Ishikawa (cell line): ENCODE results near the gene DIAPH3.

Experiments
- CEBPB ChIP-seq: IDR thresholded peaks from 2 replicates; pipeline ENCODE4 v1.6.1; 2012
- CREB1 ChIP-seq: IDR thresholded peaks from 2 replicates; pipeline ENCODE4 v1.6.1; 2012; ENCODE audit warnings: low read depth
- EGR1 ChIP-seq: IDR thresholded peaks from 2 replicates; pipeline ENCODE4 v1.6.1; 2012
- EP300 ChIP-seq: IDR thresholded peaks from 2 replicates; pipeline ENCODE4 v1.6.1; 2012; ENCODE audit warnings: borderline replicate concordance
- FOXM1 ChIP-seq: IDR thresholded peaks from 2 replicates; pipeline ENCODE4 v1.6.1; 2012; ENCODE audit warnings: low read depth, borderline replicate concordance
- MAX ChIP-seq: IDR thresholded peaks from 2 replicates; pipeline ENCODE4 v1.6.1; 2012
- NFIC ChIP-seq: IDR thresholded peaks from 2 replicates; pipeline ENCODE4 v1.6.1; 2012
- RAD21 ChIP-seq: IDR thresholded peaks from 2 replicates; pipeline ENCODE4 v1.6.1; 2012; ENCODE audit warnings: low read depth
- REST ChIP-seq: IDR thresholded peaks from 2 replicates; pipeline ENCODE4 v1.6.1; 2012; ENCODE audit warnings: low read depth, mild to moderate bottlenecking
- TAF1 ChIP-seq: IDR thresholded peaks from 2 replicates; pipeline ENCODE4 v1.6.1; 2012; ENCODE audit warnings: low read depth, mild to moderate bottlenecking
- TCF12 ChIP-seq: IDR thresholded peaks from 2 replicates; pipeline ENCODE4 v1.6.1; 2012; ENCODE audit warnings: low read depth
- TEAD4 ChIP-seq: IDR thresholded peaks from 2 replicates; pipeline ENCODE4 v1.6.1; 2012
- USF1 ChIP-seq: IDR thresholded peaks from 2 replicates; pipeline ENCODE4 v1.6.1; 2012
- YY1 ChIP-seq: IDR thresholded peaks from 2 replicates; pipeline ENCODE4 v1.6.1; 2012; ENCODE audit warnings: low read depth
- ZBTB7A ChIP-seq: IDR thresholded peaks from 2 replicates; pipeline ENCODE4 v1.6.1; 2012; ENCODE audit warnings: low read depth

Gene DIAPH3

GRCh38 chr13:59888408-59888807 lies 275.3 kb downstream of the DIAPH3 start:
- TF ChIP-seq YY1 = no peak
- TF ChIP-seq NFIC = no peak
- TF ChIP-seq EP300 = no peak
- TF ChIP-seq USF1 = no peak
- no peak for TF ChIP-seq TCF12
- TF ChIP-seq MAX = no peak
- TF ChIP-seq CREB1 = no peak
- TF ChIP-seq RAD21 = no peak
- no peak for TF ChIP-seq CEBPB
- no peak for TF ChIP-seq EGR1
- TF ChIP-seq REST = no peak
- no peak for TF ChIP-seq TAF1
- TF ChIP-seq FOXM1 = no peak
- no peak for TF ChIP-seq ZBTB7A
- no peak for TF ChIP-seq TEAD4

- TF ChIP-seq TEAD4 (no peak), CREB1 (no peak), ZBTB7A (no peak), FOXM1 (no peak), TCF12 (no peak), MAX (no peak), TAF1 (no peak), EP300 (no peak), USF1 (no peak), EGR1 (no peak), RAD21 (no peak), NFIC (no peak), YY1 (no peak), REST (no peak), CEBPB (no peak)
These were observed 278.7 kb downstream of the DIAPH3 start for GRCh38 chr13:59885076-59885475.

- no peak for TF ChIP-seq ZBTB7A
- TF ChIP-seq CEBPB = no peak
- TF ChIP-seq EGR1 = no peak
- no peak for TF ChIP-seq YY1
- TF ChIP-seq FOXM1 = no peak
- no peak for TF ChIP-seq RAD21
- TF ChIP-seq TCF12 = no peak
- TF ChIP-seq CREB1 = no peak
- TF ChIP-seq TEAD4 = no peak
These were observed 279.8 kb downstream of the DIAPH3 start for GRCh38 chr13:59883885-59884284.

GRCh38 chr13:59880468-59880867 lies 283.3 kb downstream of the DIAPH3 start:
- TF ChIP-seq EGR1 (no peak), TAF1 (no peak), USF1 (no peak), REST (no peak), YY1 (no peak), RAD21 (no peak), CEBPB (no peak), MAX (no peak), CREB1 (no peak), NFIC (no peak), TCF12 (no peak), ZBTB7A (no peak), FOXM1 (no peak), EP300 (no peak), TEAD4 (no peak)
